HG02840 (cell line): ENCODE data around the gene SUMO3.
A peak's percentile ranks its signal among the peaks of the same experiment; 100 is the strongest.
"Not testable (repeated sequence)": the region's sequence is repeated elsewhere in the genome, so short reads cannot be mapped to it uniquely, and the experiment has no call there.

Experiments
- ATAC-seq: cut with Tn5 transposase; IDR thresholded peaks from one replicate; pipeline ENCODE4 v1.9.1; 2021; ENCODE audit warnings: mild to moderate bottlenecking, moderate library complexity, moderate number of reproducible peaks; ENCODE audit not compliant: unreplicated experiment, low FRiP score

Gene SUMO3

GRCh38 chr21:44832516-44833255 is 14.8 kb upstream of the SUMO3 start:
- ATAC-seq: not testable (repeated sequence)

- no peak for ATAC-seq
These were observed 13.5 kb upstream of the SUMO3 start for GRCh38 chr21:44831227-44831860.

GRCh38 chr21:44829507-44830092 is 11.7 kb upstream of the SUMO3 start:
- ATAC-seq: no peak

- no peak for ATAC-seq
These were observed 10.6 kb upstream of the SUMO3 start for GRCh38 chr21:44828362-44829056.

- no peak for ATAC-seq
These were observed 5.4 kb upstream of the SUMO3 start for GRCh38 chr21:44823179-44823660.

- ATAC-seq: no peak
These were observed 4.8 kb upstream of the SUMO3 start for GRCh38 chr21:44822484-44823178.

- ATAC-seq: no peak
These were observed 3.0 kb upstream of the SUMO3 start for GRCh38 chr21:44820851-44821250.

- no peak for ATAC-seq
These were observed 1.7 kb upstream of the SUMO3 start for GRCh38 chr21:44819283-44820243.

- ATAC-seq: no peak
These were observed 764 bp upstream of the SUMO3 start for GRCh38 chr21:44818640-44819011.

- ATAC-seq: peak; percentile 60
These were observed 369 bp downstream of the SUMO3 start for GRCh38 chr21:44817506-44817880.

GRCh38 chr21:44816761-44817505 is 929 bp downstream of the SUMO3 start:
- ATAC-seq: peak; percentile 5

- ATAC-seq: no peak
These were observed 1.8 kb downstream of the SUMO3 start for GRCh38 chr21:44815852-44816628.

GRCh38 chr21:44815225-44815624 is 2.6 kb downstream of the SUMO3 start:
- no peak for ATAC-seq

GRCh38 chr21:44814498-44815023 is 3.3 kb downstream of the SUMO3 start:
- ATAC-seq: no peak

- ATAC-seq: no peak
These were observed 4.1 kb downstream of the SUMO3 start for GRCh38 chr21:44813727-44814126.

GRCh38 chr21:44813149-44813548 is 4.7 kb downstream of the SUMO3 start:
- ATAC-seq: no peak

- no peak for ATAC-seq
These were observed 5.2 kb downstream of the SUMO3 start for GRCh38 chr21:44812640-44813039.

GRCh38 chr21:44810779-44811178 is 7.1 kb downstream of the SUMO3 start:
- ATAC-seq: no peak
